Subcutaneous abdominal adipose tissue (tissue), 5 donors: ENCODE data around the gene RMND1.

ENCODE experiments used
- H3K27ac ChIP-seq: one replicate; pipeline ENCODE4 v1.7.0; 2013; ENCODE audit warnings: low read depth, mild to moderate bottlenecking, inconsistent platforms, low read length, moderate library complexity
- H3K27me3 ChIP-seq, 5 donors: one replicate each; pipeline ENCODE4 v1.7.0; 2013; ENCODE audit warnings: low read length in 5 of 5, inconsistent platforms in 1 of 5; ENCODE audit not compliant: control insufficient read depth in 5 of 5, insufficient read depth in 4 of 5
- H3K36me3 ChIP-seq, 5 donors: one replicate each; pipeline ENCODE4 v1.7.0; 2013; ENCODE audit warnings: low read length in 5 of 5; ENCODE audit not compliant: control insufficient read depth in 5 of 5, insufficient read depth in 5 of 5
- H3K4me1 ChIP-seq, 5 donors: one replicate each; pipeline ENCODE4 v1.7.0; 2013; ENCODE audit warnings: low read length in 5 of 5, mild to moderate bottlenecking in 3 of 5, moderate library complexity in 1 of 5; ENCODE audit not compliant: control insufficient read depth in 5 of 5, insufficient read depth in 5 of 5
- H3K4me3 ChIP-seq, 5 donors: one replicate each; pipeline ENCODE4 v1.7.0; 2013; ENCODE audit warnings: low read length in 5 of 5, low read depth in 1 of 5
- H3K9ac ChIP-seq, 5 donors: one replicate each; pipeline ENCODE4 v1.7.0; 2013; ENCODE audit warnings: low read length in 5 of 5, mild to moderate bottlenecking in 4 of 5, moderate library complexity in 3 of 5
- H3K9me3 ChIP-seq, 5 donors: one replicate each; pipeline ENCODE4 v1.7.0; 2013; ENCODE audit warnings: low read length in 5 of 5; ENCODE audit not compliant: control insufficient read depth in 5 of 5
- donor health status: healthy.
- donor health status: healthy.
- donor health status: healthy.
- donor health status: healthy.
- donor health status: healthy.

RMND1 gene

GRCh38 chr6:151430886-151431285 is 21.0 kb downstream of the RMND1 start:
- H3K36me3 ChIP-seq: peaks cover 30 to 60% (median 39%) of the 10 kb centered on the region in 5 donors

DNA sequence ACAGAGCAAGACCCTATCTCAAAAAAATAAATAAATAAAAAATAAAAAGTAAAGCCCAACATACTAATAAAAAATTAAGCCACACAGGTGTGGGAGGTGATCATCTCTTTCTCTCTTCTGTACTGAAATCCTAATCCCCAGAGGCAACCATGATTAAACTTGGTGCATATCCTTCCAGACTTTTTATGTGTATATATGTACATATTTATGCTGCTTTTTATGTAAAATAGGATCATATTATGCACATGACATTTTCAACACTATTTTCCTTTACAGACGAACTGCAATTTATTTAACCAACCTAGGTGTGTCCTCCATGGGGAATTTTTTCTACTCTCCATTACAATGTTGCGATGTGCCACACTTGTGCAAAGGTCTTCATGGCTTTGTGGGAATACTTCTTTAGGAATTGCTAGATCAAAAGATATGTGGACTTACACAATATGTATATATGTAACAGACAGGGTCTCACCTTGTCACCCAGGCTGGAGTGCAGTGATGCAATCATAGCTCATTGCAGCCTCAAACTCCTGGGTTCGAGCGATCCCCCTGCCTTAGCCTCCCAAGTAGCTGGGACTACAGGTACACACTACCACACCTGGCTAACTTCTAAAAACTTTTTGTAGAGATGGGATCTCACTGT is 23.7 kb downstream of the RMND1 start:
- peaks cover 37 to 78% (median 53%) of the 10 kb centered on the region in 5 donors for H3K36me3 ChIP-seq
- H3K4me1 ChIP-seq: no peaks in the 10 kb centered on the region
- no peak overlapping the region for H3K4me3 ChIP-seq
- no peaks in the 10 kb centered on the region for H3K27me3 ChIP-seq
- H3K9me3 ChIP-seq: no peaks in the 10 kb centered on the region
- no peak overlapping the region for H3K9ac ChIP-seq
- no peak overlapping the region for H3K27ac ChIP-seq

More at GRCh38 chr6:151430886-151431285, 21.0 kb downstream of the RMND1 start:
- Histone ChIP-seq H3K9ac (no peak overlapping the region), H3K4me1 (no peaks in the 10 kb centered on the region), H3K27me3 (no peaks in the 10 kb centered on the region), H3K9me3 (no peaks in the 10 kb centered on the region), H3K4me3 (no peak overlapping the region), H3K27ac (no peak overlapping the region)

DNA sequence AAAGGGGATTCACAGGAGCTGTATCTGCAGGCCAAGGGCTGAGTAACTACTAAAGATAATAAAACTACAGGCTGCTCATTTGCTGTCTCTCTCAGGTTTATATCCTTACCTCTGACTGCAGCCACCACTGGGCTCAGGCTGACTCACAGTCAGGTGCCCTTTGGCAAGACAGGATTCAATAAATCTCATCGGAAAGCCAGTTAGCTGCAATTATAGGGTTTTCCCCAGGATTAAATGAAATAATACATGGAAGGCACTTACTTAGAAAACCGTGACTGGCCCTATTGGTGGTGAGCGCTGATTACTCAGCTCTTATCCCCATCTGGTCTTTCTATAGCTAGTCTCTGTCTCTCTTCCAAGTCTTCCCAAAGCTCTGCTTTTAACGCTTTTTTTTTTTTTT is 26.4 kb downstream of the RMND1 start:
- Histone ChIP-seq H3K9me3 (no peaks in the 10 kb centered on the region), H3K9ac (no peak overlapping the region), H3K27ac (no peak overlapping the region), H3K36me3 (peaks cover 37 to 69% (median 39%) of the 10 kb centered on the region in 5 donors), H3K27me3 (no peaks in the 10 kb centered on the region), H3K4me3 (no peak overlapping the region), H3K4me1 (no peaks in the 10 kb centered on the region)

- H3K4me1 ChIP-seq: no peaks in the 10 kb centered on the region
- H3K36me3 ChIP-seq: peaks cover 33 to 62% (median 37%) of the 10 kb centered on the region in 5 donors
- H3K27me3 ChIP-seq: no peaks in the 10 kb centered on the region
- H3K27ac ChIP-seq: no peak overlapping the region
- no peak overlapping the region for H3K4me3 ChIP-seq
- H3K9ac ChIP-seq: no peak overlapping the region
- H3K9me3 ChIP-seq: no peaks in the 10 kb centered on the region
These were observed 28.9 kb downstream of the RMND1 start for GRCh38 chr6:151422981-151423380.

DNA sequence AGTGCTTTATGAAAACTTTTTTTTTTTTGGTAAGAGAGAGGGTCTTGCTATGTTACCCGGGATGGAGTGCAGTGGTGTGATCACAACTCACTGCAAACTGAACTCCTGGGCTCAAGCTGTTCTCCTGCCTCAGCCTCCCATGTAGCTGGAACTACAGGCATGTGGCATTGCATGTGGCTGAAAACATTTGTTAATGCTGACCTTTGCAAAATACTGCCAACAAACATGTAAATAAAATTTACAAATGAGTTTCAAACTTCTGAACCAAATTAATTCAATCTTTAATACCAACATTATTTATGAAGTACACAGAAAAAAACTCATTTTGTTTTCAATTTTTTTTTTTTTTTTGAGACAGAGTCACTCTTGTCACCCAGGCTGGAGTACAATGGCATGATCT is 34.4 kb downstream of the RMND1 start:
- Histone ChIP-seq H3K4me3 (no peak overlapping the region), H3K27ac (no peak overlapping the region), H3K9ac (no peak overlapping the region), H3K36me3 (peaks cover 31 to 58% (median 46%) of the 10 kb centered on the region in 5 donors), H3K9me3 (no peaks in the 10 kb centered on the region), H3K4me1 (no peaks in the 10 kb centered on the region), H3K27me3 (no peaks in the 10 kb centered on the region)

- Histone ChIP-seq H3K4me3 (no peak overlapping the region), H3K4me1 (peaks cover 0 to under 1% (median 0%) of the 10 kb centered on the region in 5 donors), H3K27me3 (no peaks in the 10 kb centered on the region), H3K27ac (no peak overlapping the region), H3K36me3 (peaks cover 28 to 54% (median 44%) of the 10 kb centered on the region in 5 donors), H3K9ac (no peak overlapping the region), H3K9me3 (no peaks in the 10 kb centered on the region)
These were observed 37.2 kb downstream of the RMND1 start for GRCh38 chr6:151414641-151415260.

- H3K36me3 ChIP-seq: peaks cover 27 to 52% (median 39%) of the 10 kb centered on the region in 5 donors
- H3K4me3 ChIP-seq: no peak overlapping the region
These were observed 38.4 kb downstream of the RMND1 start for GRCh38 chr6:151413372-151414145.

DNA sequence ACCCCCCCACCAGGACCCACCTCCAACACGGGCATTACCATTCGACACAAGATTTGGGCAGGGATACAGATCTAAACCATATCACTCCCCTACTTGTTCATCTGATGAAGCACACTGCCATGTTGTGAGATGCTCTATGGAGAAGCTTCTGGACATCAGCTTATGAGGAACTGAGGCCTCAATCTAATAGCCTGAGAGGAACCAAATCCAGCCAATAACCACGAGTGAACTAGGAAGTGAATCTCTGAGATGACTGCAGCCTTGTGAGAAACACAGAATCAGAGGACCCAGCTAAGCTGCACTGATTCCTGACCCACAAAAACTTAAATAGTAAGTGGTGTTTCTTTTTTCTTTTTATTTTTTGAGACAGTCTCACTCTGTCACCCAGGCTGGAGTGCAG is 39.0 kb downstream of the RMND1 start:
- Histone ChIP-seq H3K36me3 (peaks cover 27 to 54% (median 39%) of the 10 kb centered on the region in 5 donors), H3K27me3 (no peaks in the 10 kb centered on the region), H3K4me3 (no peak overlapping the region), H3K9me3 (no peaks in the 10 kb centered on the region), H3K27ac (no peak overlapping the region), H3K9ac (no peak overlapping the region), H3K4me1 (peaks cover 0 to 11% (median 4%) of the 10 kb centered on the region in 5 donors)

More at GRCh38 chr6:151413372-151414145, 38.4 kb downstream of the RMND1 start:
- no peak overlapping the region for H3K27ac ChIP-seq
- H3K27me3 ChIP-seq: no peaks in the 10 kb centered on the region
- H3K4me1 ChIP-seq: peaks cover 0 to 11% (median 4%) of the 10 kb centered on the region in 5 donors
- H3K9me3 ChIP-seq: no peaks in the 10 kb centered on the region
- H3K9ac ChIP-seq: no peak overlapping the region

DNA sequence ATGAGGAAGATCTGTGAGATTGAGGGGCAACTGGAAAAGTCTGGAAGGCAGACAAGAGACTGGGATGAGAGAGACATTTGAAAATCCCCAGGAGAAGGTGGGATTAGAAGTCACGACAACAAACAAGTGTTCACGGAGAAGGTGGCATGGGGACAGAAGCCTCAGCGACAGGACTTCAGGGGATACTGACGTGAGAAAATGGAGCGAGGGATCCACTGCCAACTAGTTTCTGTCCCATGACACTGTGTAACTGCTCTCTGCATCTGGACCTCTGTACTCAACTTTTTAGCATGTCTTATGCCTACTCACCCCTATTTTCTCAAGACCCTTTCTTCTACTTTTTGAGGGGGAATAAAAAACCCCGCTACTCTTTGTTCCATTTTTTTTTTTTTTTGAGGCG is 42.2 kb downstream of the RMND1 start:
- peaks cover 0 to 11% (median 4%) of the 10 kb centered on the region in 5 donors for H3K4me1 ChIP-seq
- H3K4me3 ChIP-seq: no peak overlapping the region
- no peak overlapping the region for H3K9ac ChIP-seq
- peak overlapping the region; percentile 39 for H3K27ac ChIP-seq
- H3K27me3 ChIP-seq: no peaks in the 10 kb centered on the region
- H3K36me3 ChIP-seq: peaks cover 24 to 44% (median 30%) of the 10 kb centered on the region in 5 donors
- no peaks in the 10 kb centered on the region for H3K9me3 ChIP-seq

DNA sequence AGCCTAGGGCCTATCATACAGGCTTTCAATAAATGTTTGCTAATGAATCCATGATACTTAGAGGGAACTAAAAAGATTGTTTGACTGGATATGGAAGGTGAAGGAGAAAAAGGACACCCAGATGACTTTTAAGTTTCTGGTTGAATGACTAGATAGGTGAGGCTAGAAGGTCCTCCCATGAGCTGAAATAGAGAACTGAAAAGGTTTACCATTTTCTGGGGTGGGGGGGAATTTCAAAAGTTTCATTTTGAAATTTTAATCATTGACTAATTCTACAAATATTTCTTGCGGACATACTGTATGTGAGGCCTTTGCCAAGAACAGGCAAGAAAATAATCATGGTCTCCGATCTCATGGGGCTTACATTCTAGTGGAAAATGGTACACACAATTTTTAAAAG is 42.7 kb downstream of the RMND1 start:
- H3K4me1 ChIP-seq: peaks cover 0 to 11% (median 4%) of the 10 kb centered on the region in 5 donors
- H3K4me3 ChIP-seq: no peak overlapping the region
- H3K27ac ChIP-seq: peak overlapping the region; percentile 39
- H3K9ac ChIP-seq: peak overlapping the region in 1 of 5 donors; percentile 35
- no peaks in the 10 kb centered on the region for H3K27me3 ChIP-seq
- H3K9me3 ChIP-seq: no peaks in the 10 kb centered on the region
- peaks cover 20 to 44% (median 31%) of the 10 kb centered on the region in 5 donors for H3K36me3 ChIP-seq
